Epithelial cell of proximal tubule (primary cell): ENCODE results near the gene ACSS3. TPM values are rescaled to one million over a fixed set of nuclear protein-coding genes. Genes with fewer than 3 reads are reported as not detected.
A peak's percentile ranks its signal among the peaks of the same experiment; 100 is the strongest.
"Not testable (repeated sequence)": the region's sequence is repeated elsewhere in the genome, so short reads cannot be mapped to it uniquely, and the experiment has no call there.

Experiments
- DNase-seq: peaks from one replicate; pipeline ENCODE4 v3.0.0-alpha.2; 2011; ENCODE audit warnings: low read depth
- H3K4me3 ChIP-seq: 2 replicates; pipeline ENCODE4 v1.5.1; 2011; ENCODE audit warnings: low read depth, mild to moderate bottlenecking, low read length
- total RNA-seq: library from RNA; depleted of rRNA; stranded (reverse); fragments of >200 nt; gene quantifications from 2 replicates; pipeline ENCODE4 v1.2.3, GENCODE V29; 2015
- TF ChIP-seq, protein P1 (sequence below): conservative IDR thresholded peaks from 2 replicates; pipeline ENCODE4 v1.5.1; 2012; ENCODE audit warnings: low read depth, mild to moderate bottlenecking, low read length

Gene ACSS3
- total RNA-seq, 1 donor from 2014 or later = 3.4 TPM

DNA sequence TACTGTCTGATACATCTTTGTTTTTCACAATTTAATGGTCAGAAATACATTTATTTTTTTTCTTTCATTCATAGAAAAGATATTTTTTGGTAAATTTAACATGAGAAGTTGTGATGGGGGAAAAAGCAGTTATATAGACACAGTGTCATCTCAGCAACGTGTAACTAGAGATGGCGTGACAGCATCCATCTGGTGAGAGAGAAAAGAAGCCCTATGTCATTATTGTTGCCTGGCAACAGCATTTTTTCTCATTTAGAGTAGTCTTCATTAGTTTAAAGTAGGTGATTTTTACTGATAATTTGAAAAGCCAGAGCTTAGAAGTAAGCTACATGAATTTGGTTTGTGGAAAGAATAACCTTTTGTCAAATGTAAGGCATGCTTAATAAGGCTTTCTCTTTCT, 128.6 kb downstream of the ACSS3 start:
- no peak for DNase-seq
- TF ChIP-seq, protein P1, sequence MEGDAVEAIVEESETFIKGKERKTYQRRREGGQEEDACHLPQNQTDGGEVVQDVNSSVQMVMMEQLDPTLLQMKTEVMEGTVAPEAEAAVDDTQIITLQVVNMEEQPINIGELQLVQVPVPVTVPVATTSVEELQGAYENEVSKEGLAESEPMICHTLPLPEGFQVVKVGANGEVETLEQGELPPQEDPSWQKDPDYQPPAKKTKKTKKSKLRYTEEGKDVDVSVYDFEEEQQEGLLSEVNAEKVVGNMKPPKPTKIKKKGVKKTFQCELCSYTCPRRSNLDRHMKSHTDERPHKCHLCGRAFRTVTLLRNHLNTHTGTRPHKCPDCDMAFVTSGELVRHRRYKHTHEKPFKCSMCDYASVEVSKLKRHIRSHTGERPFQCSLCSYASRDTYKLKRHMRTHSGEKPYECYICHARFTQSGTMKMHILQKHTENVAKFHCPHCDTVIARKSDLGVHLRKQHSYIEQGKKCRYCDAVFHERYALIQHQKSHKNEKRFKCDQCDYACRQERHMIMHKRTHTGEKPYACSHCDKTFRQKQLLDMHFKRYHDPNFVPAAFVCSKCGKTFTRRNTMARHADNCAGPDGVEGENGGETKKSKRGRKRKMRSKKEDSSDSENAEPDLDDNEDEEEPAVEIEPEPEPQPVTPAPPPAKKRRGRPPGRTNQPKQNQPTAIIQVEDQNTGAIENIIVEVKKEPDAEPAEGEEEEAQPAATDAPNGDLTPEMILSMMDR = no peak
- H3K4me3 ChIP-seq = no peak overlapping the region

DNA sequence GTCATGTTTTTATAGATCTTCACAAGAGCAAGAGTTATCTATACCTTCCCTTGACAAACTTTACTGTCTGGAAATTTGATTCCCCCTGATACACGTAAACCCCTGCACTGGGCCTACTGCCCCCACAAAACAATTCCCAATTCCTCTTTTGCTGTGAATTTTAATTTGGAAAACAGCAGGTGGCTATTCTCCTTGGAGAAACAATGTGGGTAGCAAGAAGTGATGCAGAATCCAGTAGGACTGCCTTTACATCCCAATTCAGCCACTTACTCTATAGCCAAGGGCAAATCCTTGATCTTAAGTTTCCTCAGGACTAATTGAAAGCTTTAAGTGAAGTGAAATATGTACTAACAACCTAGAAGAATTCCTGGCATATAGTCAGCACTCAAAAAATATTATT, 129.3 kb downstream of the ACSS3 start:
- H3K4me3 ChIP-seq = no peak overlapping the region
- no peak for DNase-seq
- TF ChIP-seq, protein P1 = no peak

DNA sequence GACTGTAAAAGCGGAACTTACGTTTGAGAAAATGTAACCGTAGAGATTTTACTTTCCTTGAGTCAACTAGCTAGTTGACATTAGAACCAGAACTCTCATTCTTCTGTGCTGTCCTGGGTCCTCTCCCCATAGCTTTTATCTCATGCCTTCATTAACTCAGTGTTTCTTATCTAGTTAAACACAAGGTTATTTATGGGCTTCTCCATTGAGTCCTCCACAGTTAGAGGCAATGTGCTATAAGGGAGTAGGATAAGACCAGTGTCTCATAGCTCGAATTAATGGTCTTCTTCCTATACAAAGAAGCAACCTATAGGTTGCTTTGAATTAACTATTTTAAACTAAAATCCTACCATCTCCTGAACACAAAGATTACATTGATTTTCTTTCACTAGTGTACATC, 129.8 kb downstream of the ACSS3 start:
- DNase-seq = no peak
- TF ChIP-seq, protein P1 = no peak
- H3K4me3 ChIP-seq = no peak overlapping the region

DNA sequence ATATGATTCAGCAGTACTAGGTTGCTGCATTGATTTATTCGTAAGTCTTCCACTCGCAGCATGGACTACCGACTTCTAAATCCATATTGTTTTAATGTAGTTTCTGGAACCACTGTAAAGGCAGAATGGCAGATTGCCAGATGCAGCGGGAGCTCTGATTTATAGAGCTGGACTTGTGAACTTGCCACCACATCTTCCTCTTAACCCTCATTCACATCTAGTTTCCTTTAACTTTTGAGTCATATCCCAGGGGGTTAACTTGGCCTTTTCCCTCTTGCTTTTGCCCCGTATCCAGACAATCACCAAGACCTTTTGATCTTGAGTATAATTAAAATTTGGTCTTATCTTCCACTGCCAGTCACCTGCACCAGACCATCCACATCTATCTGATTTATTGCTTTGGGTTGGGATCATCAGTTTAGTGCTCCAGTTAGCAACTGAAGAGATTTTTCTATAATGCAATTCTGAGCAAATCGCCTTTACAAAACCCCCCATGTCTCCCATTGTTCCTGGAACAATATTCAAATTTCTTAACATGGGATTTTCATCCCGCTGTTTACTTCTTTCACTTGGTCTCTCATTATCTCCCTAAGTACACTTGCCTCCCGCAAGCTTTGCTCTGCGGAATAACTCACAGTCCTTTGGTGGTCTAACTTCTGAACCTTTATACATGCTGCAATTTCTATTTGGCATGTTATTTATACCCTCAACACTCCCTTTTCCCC, 130.5 kb downstream of the ACSS3 start:
- TF ChIP-seq, protein P1 = no peak
- no peak for DNase-seq
- H3K4me3 ChIP-seq = no peak overlapping the region

DNA sequence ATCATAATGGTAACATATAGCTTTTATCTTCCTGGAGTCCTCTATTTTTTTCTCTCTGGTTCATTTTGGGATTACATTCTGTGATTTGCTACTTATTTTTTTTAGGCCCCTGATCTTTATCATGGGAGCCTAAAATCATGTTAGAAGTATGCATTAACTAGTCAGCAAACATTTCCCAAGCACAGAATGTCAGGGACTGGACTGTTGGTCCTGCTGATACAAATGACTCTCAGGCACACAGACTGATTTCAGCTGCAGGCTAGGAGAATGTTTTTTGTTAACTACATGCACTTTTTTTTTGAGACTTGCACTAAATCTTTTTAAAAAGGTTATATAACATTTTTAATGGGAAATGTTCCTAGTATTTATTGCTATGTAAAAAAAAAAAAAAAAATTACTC, 131.1 kb downstream of the ACSS3 start:
- no peak overlapping the region for H3K4me3 ChIP-seq
- no peak for DNase-seq
- TF ChIP-seq, protein P1 = no peak

DNA sequence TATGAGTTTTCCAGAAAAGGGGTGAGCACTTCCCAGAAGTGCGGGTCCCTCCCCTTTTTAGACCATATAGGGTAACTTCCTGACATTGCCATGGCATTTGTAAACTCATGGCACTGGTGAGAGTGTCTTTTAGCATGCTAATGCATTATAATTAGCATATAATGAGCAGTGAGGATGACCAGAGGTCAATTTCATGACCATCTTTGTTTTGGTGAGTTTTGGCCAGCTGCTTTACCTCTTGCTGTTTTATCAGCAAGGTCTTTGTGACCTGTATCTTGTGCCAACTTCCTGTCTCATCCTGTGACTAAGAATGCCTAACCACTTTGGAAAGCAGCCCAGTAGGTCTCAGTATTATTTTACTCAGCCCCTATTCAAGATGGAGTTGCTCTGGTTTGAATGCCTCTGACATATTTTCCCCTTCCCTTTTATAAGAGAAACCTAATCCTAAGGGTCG, 131.9 kb downstream of the ACSS3 start:
- not testable (repeated sequence) for H3K4me3 ChIP-seq

DNA sequence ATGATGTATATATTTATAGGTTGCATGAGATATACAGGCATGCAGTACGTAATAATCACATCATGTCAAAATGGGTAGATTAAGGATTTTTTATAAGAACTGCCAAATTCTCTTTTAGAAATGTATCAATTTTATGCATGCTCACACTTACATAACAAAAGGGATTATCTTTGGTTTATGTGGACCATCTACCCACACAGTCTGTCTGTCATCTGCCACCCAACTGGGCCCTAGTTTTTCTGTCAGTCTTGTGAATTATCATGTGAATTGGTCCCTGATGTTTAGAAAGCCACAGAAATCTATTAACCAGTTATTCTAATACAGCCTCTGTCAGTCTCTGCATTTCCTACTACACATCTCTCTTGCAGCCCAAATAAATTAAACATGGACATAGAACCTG, 133.4 kb downstream of the ACSS3 start:
- no peak overlapping the region for H3K4me3 ChIP-seq
- DNase-seq = no peak
- TF ChIP-seq, protein P1 = no peak

More for the DNA sequence above, 131.9 kb downstream of the ACSS3 start:
- DNase-seq = peak; percentile 19
